Natural killer cell (primary cell): ENCODE results near the gene CA10. TPM values are rescaled to one million over a fixed set of nuclear protein-coding genes. Genes with fewer than 3 reads are reported as not detected.

Source experiments
- ATAC-seq, 3 donors: fragments of 150-1000 bp in 2 of 3; fragments of 200-7000 bp in 1 of 3; cut with Tn5 transposase; 1 replicate in 1 of 3; 2 replicates in 2 of 3; pipeline ENCODE4 v1.10.0; 2021; ENCODE audit warnings: mild to moderate bottlenecking in 2 of 3, moderate library complexity in 2 of 3
- DNase-seq, 2 donors: peaks; one replicate each; pipeline versions ENCODE4 v3.0.0 to v3.0.0-alpha.2; 2013 to 2021; ENCODE audit warnings: mixed read lengths in 1 of 2
- H3K27ac ChIP-seq: one replicate; pipeline ENCODE4 v1.5.1; 2013; ENCODE audit warnings: mild to moderate bottlenecking, low read length
- H3K27me3 ChIP-seq: one replicate; pipeline ENCODE4 v1.6.1; 2013; ENCODE audit warnings: low read length; ENCODE audit not compliant: control insufficient read depth, insufficient read depth
- H3K36me3 ChIP-seq: one replicate; pipeline ENCODE4 v1.6.1; 2013; ENCODE audit warnings: low read length; ENCODE audit not compliant: control insufficient read depth, insufficient read depth
- H3K4me1 ChIP-seq: one replicate; pipeline ENCODE4 v1.6.1; 2013; ENCODE audit warnings: low read length; ENCODE audit not compliant: control insufficient read depth, insufficient read depth
- H3K4me3 ChIP-seq: one replicate; pipeline ENCODE4 v1.5.1; 2013; ENCODE audit warnings: low read length
- H3K9me3 ChIP-seq: one replicate; pipeline ENCODE4 v1.6.1; 2013; ENCODE audit warnings: low read length; ENCODE audit not compliant: control insufficient read depth, insufficient read depth
- H3K27ac Mint-ChIP-seq, 2 donors: one replicate each; pipeline ENCODE4 v1.8.0; 2022; ENCODE audit warnings: mild to moderate bottlenecking in 2 of 2, mixed read lengths in 2 of 2, moderate library complexity in 1 of 2
- H3K27me3 Mint-ChIP-seq, 2 donors: one replicate each; pipeline ENCODE4 v1.8.0; 2022; ENCODE audit warnings: low read depth in 2 of 2, mixed read lengths in 2 of 2
- H3K36me3 Mint-ChIP-seq: one replicate; pipeline ENCODE4 v1.8.0; 2022; ENCODE audit warnings: mixed read lengths
- H3K4me1 Mint-ChIP-seq, 2 donors: one replicate each; pipeline ENCODE4 v1.8.0; 2022; ENCODE audit warnings: mixed read lengths in 2 of 2
- H3K4me3 Mint-ChIP-seq: one replicate; pipeline ENCODE4 v1.8.0; 2022; ENCODE audit warnings: mild to moderate bottlenecking, moderate library complexity, mixed read lengths
- H3K9me3 Mint-ChIP-seq, 2 donors: one replicate each; pipeline ENCODE4 v1.8.0; 2022; ENCODE audit warnings: mixed read lengths in 2 of 2
- WGBS: methylation state at CpG from one replicate; pipeline ENCODE4 v1.1.7; 2013; ENCODE audit warnings: missing lambda C conversion rate; ENCODE audit not compliant: insufficient coverage; 5-methylcytosine and 5-hydroxymethylcytosine counted together
- intact Hi-C: fragments of 100-400 bp; cut with micrococcal nuclease; formaldehyde crosslinking; loops from one replicate; pipeline ENCODE4 v1.14.2; 2022
- total RNA-seq, 4 donors: library from RNA; stranded (reverse); fragments of 120-200 nt in 1 of 4; gene quantifications; one replicate each; pipeline versions ENCODE4 v1.2.3 to v1.2.4, GENCODE V29; 2013 to 2022
- TF ChIP-seq, protein P1 (sequence below): fragments of 200-600 bp; IDR thresholded peaks from one replicate; pipeline ENCODE4 v1.8.0; 2022; ENCODE audit warnings: antibody characterized with exemption

The CA10 gene
- total RNA-seq, 3 donors from 2014 or later (not counting 1 experiment from before 2014, with no cell fraction given), result not detected

DNA sequence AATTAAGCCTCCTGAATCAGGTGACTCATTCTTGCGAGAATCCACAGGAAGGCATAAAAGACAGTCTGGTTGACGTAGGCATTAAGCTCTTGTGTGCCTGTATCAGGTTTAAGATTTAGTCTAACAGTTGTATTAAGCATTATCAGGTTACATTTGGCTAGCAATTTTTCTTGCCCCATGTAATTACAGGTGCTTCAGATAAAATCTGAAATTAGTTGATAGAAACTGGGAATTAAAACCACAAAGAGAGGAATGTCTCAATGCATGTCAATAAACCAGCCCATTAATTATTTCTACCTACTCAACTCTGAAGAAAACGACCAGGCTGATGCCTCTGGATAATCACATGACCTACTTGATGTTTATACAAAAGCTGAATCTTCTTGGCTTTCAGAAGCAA lies 217.2 kb downstream of the CA10 start:
- WGBS, result 68% methylated on average over 3 of the region's 3 CpGs
- TF ChIP-seq, protein P1, sequence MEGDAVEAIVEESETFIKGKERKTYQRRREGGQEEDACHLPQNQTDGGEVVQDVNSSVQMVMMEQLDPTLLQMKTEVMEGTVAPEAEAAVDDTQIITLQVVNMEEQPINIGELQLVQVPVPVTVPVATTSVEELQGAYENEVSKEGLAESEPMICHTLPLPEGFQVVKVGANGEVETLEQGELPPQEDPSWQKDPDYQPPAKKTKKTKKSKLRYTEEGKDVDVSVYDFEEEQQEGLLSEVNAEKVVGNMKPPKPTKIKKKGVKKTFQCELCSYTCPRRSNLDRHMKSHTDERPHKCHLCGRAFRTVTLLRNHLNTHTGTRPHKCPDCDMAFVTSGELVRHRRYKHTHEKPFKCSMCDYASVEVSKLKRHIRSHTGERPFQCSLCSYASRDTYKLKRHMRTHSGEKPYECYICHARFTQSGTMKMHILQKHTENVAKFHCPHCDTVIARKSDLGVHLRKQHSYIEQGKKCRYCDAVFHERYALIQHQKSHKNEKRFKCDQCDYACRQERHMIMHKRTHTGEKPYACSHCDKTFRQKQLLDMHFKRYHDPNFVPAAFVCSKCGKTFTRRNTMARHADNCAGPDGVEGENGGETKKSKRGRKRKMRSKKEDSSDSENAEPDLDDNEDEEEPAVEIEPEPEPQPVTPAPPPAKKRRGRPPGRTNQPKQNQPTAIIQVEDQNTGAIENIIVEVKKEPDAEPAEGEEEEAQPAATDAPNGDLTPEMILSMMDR, result no peak
- no peaks in the 10 kb centered on the region for H3K27me3 Mint-ChIP-seq

GRCh38 chr17:51937264-51937663 lies 221.2 kb downstream of the CA10 start:
- Mint-ChIP-seq H3K27me3 (no peaks in the 10 kb centered on the region), H3K4me1 (no peaks in the 10 kb centered on the region), H3K4me3 (no peak overlapping the region), H3K27ac (no peak overlapping the region), H3K9me3 (peaks cover 6 to 7% of the 10 kb centered on the region in 2 donors), H3K36me3 (no peaks in the 10 kb centered on the region)
- Histone ChIP-seq H3K4me1 (no peaks in the 10 kb centered on the region), H3K36me3 (no peaks in the 10 kb centered on the region), H3K27me3 (no peaks in the 10 kb centered on the region), H3K4me3 (no peak overlapping the region), H3K27ac (no peak overlapping the region), H3K9me3 (no peaks in the 10 kb centered on the region)
- no peak for ATAC-seq
- TF ChIP-seq, protein P1, result no peak
- no peak for DNase-seq
- intact Hi-C loops, result no loop called here

More for the DNA sequence above, 217.2 kb downstream of the CA10 start:
- Histone ChIP-seq H3K9me3 (no peaks in the 10 kb centered on the region), H3K36me3 (no peaks in the 10 kb centered on the region), H3K4me1 (no peaks in the 10 kb centered on the region), H3K4me3 (no peak overlapping the region), H3K27ac (no peak overlapping the region), H3K27me3 (no peaks in the 10 kb centered on the region)
- ATAC-seq (no peak), DNase-seq (no peak)
- Mint-ChIP-seq H3K4me3 (no peak overlapping the region), H3K36me3 (no peaks in the 10 kb centered on the region), H3K9me3 (peaks cover 3 to 7% of the 10 kb centered on the region in 2 donors), H3K27ac (no peak overlapping the region), H3K4me1 (no peaks in the 10 kb centered on the region)
- intact Hi-C loops, result no loop called here

GRCh38 chr17:51935477-51935876 lies 223.0 kb downstream of the CA10 start:
- Histone ChIP-seq H3K4me1 (no peaks in the 10 kb centered on the region), H3K36me3 (no peaks in the 10 kb centered on the region), H3K4me3 (no peak overlapping the region), H3K9me3 (no peaks in the 10 kb centered on the region), H3K27ac (no peak overlapping the region), H3K27me3 (no peaks in the 10 kb centered on the region)
- intact Hi-C loops, result no loop called here
- no peaks in the 10 kb centered on the region for H3K27me3 Mint-ChIP-seq
- H3K9me3 Mint-ChIP-seq, result peaks cover 6 to 12% of the 10 kb centered on the region in 2 donors
- no peak overlapping the region for H3K4me3 Mint-ChIP-seq
- peaks cover 6% of the 10 kb centered on the region for H3K36me3 Mint-ChIP-seq
- WGBS, result 48% methylated on average over 3 of the region's 3 CpGs
- no peak overlapping the region for H3K27ac Mint-ChIP-seq
- H3K4me1 Mint-ChIP-seq, result no peaks in the 10 kb centered on the region
- DNase-seq, result no peak
- TF ChIP-seq, protein P1, result no peak
- ATAC-seq, result no peak

- no peaks in the 10 kb centered on the region for H3K9me3 ChIP-seq
- intact Hi-C loops, result no loop called here
- H3K4me3 ChIP-seq, result no peak overlapping the region
- TF ChIP-seq, protein P1, result no peak
- no peak for DNase-seq
- H3K9me3 Mint-ChIP-seq, result peaks cover 6 to 12% of the 10 kb centered on the region in 2 donors
- H3K4me3 Mint-ChIP-seq, result no peak overlapping the region
- no peaks in the 10 kb centered on the region for H3K36me3 ChIP-seq
- no peaks in the 10 kb centered on the region for H3K4me1 ChIP-seq
- H3K27ac Mint-ChIP-seq, result no peak overlapping the region
- H3K27ac ChIP-seq, result no peak overlapping the region
- WGBS, result 92% methylated on average over 7 of the region's 7 CpGs
- no peak for ATAC-seq
- H3K27me3 ChIP-seq, result no peaks in the 10 kb centered on the region
- H3K36me3 Mint-ChIP-seq, result peaks cover 6% of the 10 kb centered on the region
- no peaks in the 10 kb centered on the region for H3K27me3 Mint-ChIP-seq
- no peaks in the 10 kb centered on the region for H3K4me1 Mint-ChIP-seq
These were observed 224.9 kb downstream of the CA10 start for GRCh38 chr17:51933647-51934046.
